Right ventricle myocardium inferior (tissue), 1 donor: ENCODE results near the gene RUNX2. TPM values are rescaled to one million over a fixed set of nuclear protein-coding genes. Genes with fewer than 3 reads are reported as not detected.
"Not testable (repeated sequence)": the region's sequence is repeated elsewhere in the genome, so short reads cannot be mapped to it uniquely, and the experiment has no call there.

Experiments
- ATAC-seq: fragments of 200-7000 bp; cut with Tn5 transposase; one replicate; pipeline ENCODE4 v1.9.1; 2020; ENCODE audit warnings: mild to moderate bottlenecking, moderate library complexity
- DNase-seq: peaks from one replicate; pipeline ENCODE4 v3.0.0; 2021; ENCODE audit errors: missing footprints
- intact Hi-C: fragments of 100-400 bp; cut with DNase I; formaldehyde crosslinking; loops from one replicate; pipeline ENCODE4 v1.11.0; 2022
- total RNA-seq: library from RNA; stranded (reverse); fragmentation: NEBNext Ultra II Directional; extraction: Animal tissue kit (Norgen Biotek cat#: 25700); gene quantifications from one replicate; pipeline ENCODE4 v1.2.1, GENCODE V29; 2021
- donor health status: DM: no; HTN: yes; CAD: no; lungs with severe emphysema.

The RUNX2 gene
- total RNA-seq, 1 donor from 2014 or later = 0.43 TPM

DNA sequence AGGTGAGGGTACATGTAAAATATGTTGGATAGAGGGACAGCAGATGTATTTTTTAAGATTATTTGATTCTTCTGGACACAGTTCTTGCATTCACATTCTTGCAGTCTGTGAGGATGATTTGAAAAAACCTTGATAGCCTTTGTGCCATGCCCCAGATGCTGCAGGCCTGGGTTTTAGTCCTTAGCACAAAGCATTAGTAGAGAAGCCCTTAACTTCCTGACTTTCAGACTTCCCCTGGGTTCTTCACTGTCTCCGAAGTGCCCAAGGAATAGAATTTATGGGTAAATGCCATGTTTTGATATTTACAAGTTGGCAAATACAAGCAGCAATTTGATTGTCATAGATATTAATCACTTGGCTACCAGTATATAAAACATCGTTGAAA, 117.2 kb downstream of the RUNX2 start:
- no peak for DNase-seq
- ATAC-seq = no peak
- intact Hi-C loops = no loop called here

DNA sequence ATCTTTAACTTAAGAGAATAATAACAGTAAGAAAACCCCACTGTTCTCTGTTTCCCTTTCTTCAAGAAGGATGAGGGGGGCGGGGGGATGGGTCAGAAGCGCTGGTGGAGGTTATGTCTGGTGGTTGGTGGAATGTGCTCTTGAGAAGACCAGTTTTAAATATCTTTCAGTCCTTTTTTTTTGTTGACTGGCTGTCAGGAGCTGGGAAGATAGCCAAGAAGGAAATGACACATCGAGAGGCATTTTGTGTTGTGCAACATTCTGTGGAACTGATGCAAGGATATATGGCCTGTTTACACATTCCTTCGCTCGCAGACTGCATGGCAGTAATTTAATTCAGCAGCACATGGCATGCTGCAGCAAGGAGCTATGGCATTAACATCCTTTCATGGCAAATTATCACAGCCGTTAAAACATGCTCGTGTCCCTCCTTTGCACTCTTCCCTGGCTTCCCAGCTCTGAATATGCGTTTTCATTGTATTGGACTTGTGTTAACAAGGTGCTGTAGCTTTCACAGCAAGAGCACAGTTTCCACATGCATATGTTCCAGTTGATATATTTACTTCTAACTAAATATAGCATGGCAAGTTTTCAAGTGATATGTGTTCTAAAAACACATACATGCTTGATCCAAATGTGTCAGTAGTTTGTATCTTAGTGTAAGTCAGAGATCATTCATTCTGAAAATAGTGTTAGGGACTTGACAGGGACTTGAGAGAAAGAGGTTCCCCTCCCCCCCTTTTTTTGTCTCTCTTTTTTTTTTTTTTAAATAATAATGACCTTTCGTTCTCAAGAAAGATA, 117.8 kb downstream of the RUNX2 start:
- ATAC-seq = peak; percentile 83
- no peak for DNase-seq
- intact Hi-C loops = no loop called here

DNA sequence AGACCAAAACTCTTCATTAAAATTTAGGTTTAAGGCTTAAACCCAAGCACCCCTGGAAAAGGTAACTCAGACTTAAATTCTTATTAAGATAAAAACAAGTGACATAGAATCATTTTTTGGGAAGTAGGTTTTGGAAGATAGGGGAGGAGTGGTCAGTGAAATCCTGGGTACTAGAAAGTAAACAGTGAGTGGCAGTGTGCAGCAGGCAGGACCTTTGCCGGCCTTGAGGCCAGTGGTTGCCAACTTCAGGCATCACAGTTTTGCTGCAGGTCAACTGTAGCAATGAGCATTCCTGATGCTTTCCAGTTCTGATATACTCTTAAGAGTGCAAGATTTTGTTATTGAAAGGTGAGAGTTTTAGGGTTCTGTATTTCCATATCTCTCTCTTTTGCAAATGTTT, 118.9 kb downstream of the RUNX2 start:
- intact Hi-C loops = no loop called here
- no peak for DNase-seq
- ATAC-seq = no peak

DNA sequence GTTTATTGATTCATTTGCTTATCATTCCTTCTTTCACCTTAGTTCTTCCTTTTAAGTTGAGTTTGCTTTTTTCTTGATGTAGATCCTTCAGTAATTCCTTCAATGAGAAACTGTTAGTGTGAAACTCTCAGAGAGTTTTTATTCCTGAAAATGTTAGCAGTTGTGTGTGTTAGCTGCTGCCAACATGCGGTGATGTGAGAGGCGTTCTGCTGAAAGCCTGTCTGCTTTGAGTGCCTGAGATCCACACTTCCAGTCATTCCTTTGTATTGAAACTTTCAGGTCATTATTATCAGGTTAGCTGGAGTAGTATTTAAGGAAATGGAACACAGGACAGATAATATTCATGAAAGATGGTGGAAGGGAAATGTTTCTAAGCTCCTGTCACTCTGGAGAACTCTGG, 119.6 kb downstream of the RUNX2 start:
- intact Hi-C loops = no loop called here
- no peak for DNase-seq
- no peak for ATAC-seq

DNA sequence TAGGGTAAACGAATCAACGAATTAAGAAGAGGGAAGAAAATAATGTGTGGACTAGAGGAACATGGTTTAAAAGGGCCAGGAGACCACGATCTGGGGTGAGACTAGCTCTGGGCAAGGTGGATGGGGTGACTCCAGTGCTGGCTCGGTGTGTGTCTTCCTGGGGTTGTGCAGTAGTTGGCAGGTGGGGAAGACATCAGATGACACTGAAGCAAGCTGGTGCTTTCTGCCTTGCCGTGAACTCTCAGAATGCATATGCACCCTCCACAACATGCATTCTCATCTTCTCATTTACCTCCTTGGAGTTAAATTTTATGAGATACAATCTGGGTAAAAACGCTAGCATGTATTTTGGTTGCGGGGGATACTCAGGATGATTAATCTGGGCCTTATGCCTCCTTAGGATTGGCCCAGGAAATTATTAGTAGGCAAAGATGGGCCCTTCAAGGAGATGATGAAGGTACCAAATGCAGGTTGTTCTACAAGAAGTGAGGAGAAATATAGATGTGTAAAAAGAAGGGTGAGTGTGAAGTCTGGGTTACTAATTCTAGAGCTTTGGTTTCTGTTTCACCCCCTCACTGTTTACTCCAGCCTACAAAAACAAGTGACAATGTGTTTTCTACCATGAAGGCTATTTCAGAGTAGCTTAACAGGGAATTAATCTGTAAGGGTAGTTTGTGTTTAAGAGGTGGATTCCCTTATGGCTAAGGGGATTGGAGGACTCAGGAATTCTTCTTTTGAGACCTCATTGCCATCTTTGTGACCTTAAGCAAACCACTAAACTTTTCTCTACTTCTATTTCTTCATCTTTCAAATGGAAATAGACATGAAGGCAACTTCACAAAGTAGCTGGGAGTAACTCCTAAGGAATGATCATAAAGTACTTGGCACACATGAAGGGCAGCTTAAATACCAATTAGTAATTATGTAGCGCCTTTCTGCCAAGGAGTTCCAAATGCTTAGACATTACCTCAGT, 120.6 kb downstream of the RUNX2 start:
- no peak for ATAC-seq

DNA sequence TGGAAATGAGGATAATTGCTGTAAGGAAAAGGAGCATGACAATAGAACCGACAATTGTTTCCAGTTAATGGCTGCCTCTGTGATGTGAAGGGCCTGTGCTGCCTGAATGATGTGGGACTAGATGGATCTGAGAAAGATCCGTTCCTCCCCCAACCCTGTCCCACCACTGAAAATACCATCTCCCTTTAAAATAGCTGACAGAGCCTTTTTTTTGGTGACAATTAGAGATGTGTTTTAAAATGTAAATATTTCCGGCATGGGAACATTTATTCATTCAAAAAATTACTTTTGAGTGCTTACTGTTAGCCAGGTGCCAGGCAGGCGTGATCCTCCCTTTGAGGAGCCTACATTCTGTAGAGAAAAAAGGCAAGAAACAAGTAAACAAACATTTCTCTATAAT, 122.0 kb downstream of the RUNX2 start:
- intact Hi-C loops = no loop called here
- no peak for ATAC-seq
- no peak for DNase-seq

More for the DNA sequence above, 120.6 kb downstream of the RUNX2 start:
- no peak for DNase-seq
- intact Hi-C loops = no loop called here

DNA sequence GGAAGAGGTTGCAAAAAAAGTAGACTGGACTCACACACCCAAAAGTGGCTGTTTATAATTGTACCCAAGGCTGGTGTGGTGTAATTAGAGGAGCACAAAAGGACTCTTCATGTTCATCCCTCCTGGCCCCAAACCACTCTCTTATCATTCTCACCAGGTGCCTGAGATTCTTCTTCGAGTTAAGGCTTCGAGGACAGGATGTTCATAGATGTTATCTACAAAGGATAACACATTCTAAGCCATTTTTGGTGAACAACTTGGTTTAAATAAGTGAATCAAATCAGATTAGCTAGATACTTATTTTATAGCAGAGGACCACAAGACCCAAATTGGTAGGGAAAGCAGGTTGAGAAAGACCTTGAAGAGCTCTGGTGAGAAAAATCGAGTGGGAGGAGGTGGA, 122.7 kb downstream of the RUNX2 start:
- ATAC-seq (no peak), DNase-seq (no peak)
- intact Hi-C loops = no loop called here

DNA sequence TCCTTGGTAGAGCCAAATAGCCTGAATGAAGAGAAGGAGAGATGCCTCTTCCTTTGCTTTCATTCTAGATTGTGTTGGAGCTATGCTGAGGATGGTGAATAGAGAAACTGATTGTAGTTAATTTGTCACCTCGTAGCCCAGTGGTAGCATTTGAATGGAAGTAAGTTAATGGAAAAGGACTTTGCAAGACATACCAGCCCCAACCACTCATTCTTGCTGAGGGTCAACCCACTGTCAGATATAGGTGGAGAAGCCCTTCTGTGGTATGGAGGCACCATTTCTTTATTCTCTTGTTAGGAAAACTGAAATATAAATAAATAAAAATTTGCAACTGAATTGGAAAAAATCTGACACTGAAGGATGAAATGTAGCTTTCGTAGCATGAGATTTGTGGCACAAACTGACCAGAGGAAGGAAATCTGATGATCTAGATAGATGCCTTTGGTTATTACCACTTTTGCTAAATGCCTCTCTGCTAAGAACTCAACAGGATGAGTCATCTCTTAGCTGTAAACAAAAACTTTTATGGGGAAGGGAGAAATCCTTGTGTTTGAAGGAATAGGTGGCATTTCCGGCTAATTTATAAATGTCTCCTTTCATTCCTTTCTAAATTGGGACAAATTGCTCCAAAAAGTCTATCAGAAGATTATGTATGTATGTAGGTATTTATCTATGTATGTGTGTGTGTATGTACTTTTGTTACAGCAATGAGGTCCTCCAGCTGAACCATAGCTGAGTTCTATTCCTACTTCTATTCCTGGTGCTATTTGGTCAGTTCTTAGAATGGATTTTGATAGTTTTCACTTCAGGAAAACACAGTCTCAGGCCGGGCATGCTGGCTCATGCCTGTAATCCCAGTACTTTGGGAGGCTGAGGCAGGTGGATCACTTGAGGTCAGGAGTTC, 126.1 kb downstream of the RUNX2 start:
- ATAC-seq (no peak), DNase-seq (no peak)
- intact Hi-C loops = no loop called here

DNA sequence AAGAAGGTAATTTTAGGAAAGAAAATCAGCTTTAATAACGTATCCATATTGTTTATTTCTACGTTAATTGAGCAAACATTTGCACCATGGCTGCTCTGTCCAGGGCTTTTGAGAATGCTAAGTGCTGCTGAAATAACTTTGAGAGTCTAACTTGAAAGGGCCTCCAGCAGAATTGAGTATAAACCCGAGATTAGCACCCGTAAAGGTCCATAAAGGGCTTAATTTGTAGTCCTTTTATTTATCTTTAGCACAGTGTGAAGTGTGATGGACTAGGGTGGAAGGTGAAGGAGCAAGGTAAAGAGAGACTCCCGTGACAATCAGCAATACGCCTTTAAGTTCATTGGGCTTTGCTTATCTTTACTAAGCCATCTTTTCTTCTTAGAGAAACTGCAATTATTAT, 127.3 kb downstream of the RUNX2 start:
- intact Hi-C loops = no loop called here
- ATAC-seq (no peak), DNase-seq (no peak)

DNA sequence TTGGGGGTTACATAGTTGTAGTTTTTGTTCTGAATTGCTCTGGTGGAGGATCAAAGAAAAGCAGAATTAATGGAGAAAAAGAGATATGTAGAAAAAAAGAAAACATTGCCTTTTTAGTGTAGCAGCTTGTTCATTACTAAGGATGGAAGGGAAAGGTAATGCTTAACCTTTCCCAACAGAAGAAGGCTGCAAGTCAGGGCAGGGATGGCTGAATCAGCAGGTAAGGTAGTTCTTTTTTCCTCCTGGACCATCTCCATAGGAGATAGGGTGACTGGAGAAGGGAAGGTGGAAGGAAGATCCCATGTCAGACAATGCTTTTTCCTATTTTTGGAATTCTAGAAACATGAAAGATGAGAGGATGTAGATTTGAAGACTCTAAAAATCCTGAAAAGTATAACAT, 129.0 kb downstream of the RUNX2 start:
- intact Hi-C loops = no loop called here
- no peak for ATAC-seq
- DNase-seq = no peak

DNA sequence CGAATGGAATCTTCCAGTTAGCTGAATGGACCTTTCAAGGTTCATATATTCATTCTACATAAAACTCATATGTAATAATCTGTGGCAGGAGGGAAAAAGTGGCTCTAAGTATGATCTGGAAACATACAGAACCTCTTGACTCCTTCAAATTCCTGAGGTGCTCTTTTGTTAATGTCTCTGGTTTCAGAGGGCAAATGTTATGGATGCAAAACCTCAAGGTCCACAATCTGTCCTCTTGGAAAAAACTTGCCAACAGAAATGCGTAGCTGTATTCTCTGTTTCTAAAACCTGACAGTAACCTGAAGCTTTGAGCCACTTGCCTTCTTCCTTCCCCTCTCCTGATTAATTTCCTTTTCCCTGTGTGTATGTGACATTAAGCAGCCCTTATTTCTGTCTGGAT, 130.5 kb downstream of the RUNX2 start:
- DNase-seq (no peak), ATAC-seq (no peak)
- intact Hi-C loops = no loop called here

DNA sequence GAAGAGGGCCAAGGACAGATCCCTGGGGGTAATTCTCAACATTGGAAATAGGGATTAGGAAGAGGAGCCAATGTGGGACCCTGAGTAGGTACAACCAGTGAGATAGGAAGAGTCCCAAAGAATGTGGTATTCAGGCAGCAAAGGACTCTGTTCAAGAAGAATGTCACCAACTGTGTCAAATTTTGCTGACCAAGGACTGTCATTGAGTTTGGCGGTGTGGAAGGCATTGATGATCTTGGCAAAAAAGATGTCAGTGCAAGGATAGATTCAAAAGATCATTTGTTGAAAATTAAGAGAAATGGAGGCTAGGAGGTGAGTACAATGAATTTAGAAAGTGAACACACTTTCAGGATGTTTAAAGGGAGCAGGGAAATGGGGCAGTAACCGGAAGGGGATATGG, 132.0 kb downstream of the RUNX2 start:
- ATAC-seq = no peak
- DNase-seq = no peak
- intact Hi-C loops = no loop called here

DNA sequence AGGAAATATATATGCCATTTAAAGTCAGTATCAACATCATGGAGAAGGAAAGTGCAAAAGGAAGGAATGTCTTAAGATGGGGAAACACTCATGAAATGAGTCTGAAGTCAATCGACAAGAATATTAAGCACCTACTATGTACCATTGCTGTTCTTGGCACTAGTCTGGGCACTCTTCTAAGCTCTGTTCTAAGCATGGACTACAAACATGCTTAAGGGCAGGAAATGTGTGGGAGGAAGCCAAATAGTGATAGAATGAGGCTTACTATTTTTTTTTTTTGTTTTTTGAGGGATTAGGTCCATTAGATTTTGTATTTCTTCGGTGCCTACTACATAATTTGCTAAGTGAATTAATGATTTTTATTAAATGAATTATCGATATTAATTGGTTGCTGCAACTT, 133.4 kb downstream of the RUNX2 start:
- DNase-seq = no peak
- intact Hi-C loops = no loop called here
- ATAC-seq = no peak

DNA sequence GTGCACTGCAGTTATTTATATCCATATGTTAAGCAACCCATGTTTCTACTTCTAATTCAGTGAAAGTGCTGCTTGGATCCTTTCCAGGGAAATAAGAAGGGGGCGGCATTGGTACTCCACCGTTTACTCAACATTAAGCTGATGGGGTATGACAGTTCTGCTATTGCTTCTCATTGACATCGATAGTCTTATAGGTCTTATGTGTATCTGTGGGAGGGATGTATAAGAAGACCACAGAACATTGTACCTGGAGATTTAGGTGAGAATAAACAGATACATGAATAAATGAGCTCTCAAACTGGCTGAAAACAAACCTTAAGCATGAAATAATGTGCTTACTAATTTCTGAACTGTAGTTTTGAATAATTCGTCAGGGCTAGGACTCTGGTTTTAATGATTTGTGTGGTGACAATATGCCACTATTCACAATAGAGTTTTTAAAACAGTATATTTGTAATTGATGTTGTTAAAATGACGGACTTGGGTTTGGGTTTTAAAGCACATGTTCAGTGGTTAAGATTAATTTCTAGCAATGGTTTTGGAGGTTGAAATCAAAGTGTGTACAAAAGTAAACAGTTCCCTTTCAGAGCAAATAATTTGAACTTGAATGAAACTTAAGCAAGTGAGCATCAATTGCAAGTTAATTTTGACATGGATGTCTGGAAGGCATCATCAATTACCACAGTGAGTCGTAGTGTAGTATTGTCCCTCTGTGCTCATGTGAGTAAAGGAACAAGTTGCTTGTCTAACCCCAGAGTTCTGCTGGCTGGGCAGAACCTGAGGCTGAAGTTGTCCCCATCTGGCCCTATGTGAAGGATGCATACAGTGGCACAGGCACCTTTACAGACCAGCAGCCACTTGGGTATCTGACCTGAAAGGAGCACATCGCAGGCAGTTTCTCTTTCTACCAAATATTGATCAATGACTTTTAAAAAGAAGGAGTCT, 134.3 kb downstream of the RUNX2 start:
- ATAC-seq (no peak), DNase-seq (no peak)
- intact Hi-C loops = no loop called here

DNA sequence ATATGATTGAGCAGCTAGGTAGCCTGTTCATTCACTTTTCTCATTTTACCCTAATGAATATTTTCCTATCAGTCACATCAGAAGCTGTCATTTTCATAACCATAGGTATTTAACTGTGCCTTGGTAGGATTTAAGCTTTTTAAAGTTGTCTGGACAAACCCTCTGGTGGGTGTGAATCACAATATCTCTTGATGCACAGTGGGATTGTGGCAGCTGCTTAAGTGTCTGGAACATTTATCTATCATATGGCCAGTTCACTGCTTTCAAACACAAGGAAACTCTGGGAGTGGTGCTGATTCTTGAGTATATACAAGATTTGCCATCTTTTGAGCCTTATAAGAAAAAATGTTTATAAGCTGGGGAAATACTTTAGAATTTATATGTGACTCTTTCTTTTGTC, 136.6 kb downstream of the RUNX2 start:
- DNase-seq (no peak), ATAC-seq (no peak)
- intact Hi-C loops = no loop called here

DNA sequence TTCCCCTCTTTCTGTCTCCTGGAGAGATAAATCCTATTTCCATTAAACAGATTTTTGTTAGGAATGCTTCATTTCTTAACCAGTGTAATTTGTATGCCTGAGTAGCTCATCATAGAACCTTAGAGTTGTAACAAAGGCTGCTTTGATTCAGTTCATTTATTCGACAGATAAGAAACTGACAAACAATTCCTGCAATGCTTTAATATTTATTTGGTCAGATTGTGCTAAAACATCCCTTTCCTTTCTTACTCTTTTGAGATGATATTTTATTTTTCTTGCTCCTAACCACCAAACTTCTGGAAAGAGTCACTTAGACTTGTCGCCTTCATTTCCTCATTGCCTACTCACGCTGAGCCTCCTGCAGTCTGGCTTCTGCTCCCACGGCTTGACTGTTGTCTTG, 138.6 kb downstream of the RUNX2 start:
- DNase-seq (no peak), ATAC-seq (no peak)
- intact Hi-C loops = no loop called here

DNA sequence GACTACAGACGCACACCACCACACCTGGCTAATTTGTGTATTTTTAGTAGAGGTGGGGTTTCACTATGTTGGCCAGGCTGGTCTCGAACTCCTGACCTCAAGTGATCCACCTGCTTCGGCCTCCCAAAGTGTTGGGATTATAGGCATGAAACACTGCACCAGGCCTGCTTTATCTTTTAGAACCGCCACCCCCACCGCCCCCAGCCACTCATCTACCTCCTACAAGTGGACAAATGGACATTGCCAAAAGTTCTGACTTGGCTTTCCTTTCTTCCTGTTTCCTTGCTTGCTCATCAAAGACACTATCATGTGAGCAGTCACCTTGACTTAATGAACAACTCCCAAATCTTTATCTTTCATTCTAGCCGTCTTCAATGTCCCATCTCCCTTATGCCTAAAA, 139.3 kb downstream of the RUNX2 start:
- DNase-seq, ATAC-seq, intact Hi-C loops: not testable (repeated sequence)

DNA sequence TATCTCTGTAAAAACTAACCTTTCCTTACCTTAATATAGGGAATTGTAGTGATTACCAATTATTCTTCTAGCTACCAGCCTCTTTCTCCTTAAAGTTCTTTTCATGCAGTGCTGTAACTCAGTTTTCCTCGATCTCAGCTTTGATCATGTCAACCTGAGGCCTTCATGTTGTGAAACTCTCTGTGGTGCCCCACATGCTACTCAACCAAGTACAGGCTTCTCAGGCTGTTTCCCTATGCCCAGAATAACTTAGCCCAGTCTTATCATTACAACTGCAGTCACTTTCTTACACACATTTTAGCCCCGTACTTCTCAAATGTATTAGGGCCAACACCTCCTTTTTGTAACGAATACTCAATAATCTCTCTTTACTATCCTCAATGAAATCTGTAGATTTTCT, 139.7 kb downstream of the RUNX2 start:
- intact Hi-C loops = no loop called here
- DNase-seq = no peak

More for the DNA sequence above, 139.7 kb downstream of the RUNX2 start:
- no peak for ATAC-seq
